ENCODE data around the gene ARHGAP44. TPM values are rescaled to one million over a fixed set of nuclear protein-coding genes. Genes with fewer than 3 reads are reported as not detected.

Gene ARHGAP44
- total and polyA plus RNA-seq, 2 donors (not counting 1 experiment from before 2014, with no cell fraction given), result 0.78 to 11.6 TPM

DNA sequence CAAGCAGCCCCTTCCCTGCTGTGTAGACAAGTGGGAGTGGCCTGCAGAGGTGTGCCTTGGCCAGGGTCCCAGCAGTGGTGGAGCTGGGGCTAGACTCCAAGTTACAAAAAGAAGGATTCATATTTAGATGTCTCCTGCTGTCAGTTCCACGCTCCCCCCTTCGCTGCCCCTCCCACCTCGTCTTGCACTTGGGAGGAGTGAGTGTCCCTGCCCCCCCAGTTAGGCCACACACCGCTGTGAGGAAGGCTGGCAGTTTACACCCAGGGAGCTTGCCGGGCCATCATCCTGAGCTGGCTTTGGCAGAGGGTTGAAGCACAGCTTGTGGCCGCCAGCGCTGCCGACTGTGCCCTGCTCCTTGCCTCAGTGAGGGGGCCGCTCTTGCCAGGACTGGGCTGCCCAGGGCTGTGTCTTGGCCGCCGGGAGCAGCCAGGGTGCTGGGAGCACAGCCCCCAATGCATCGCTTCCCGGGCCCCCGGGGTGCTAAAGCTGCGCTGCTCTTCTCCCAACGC is 184.3 kb downstream of the ARHGAP44 start:
- Histone ChIP-seq H3K27ac (ENCODE audit: low read length in 2 of 2) (no peak overlapping the region), H3K27me3 (replicated peaks in 1 of 4; ENCODE audit: control extremely low read depth in 1 of 4, control insufficient read depth in 3 of 4, insufficient read depth in 4 of 4, low read length in 3 of 4) (peaks cover 0 to 5% (median 0%) of the 10 kb centered on the region in 4 experiments), H3K9me3 (ENCODE audit: control extremely low read depth in 1 of 3, control insufficient read depth in 2 of 3, insufficient read depth in 1 of 3, low read length in 2 of 3) (no peaks in the 10 kb centered on the region), H2AFZ (ENCODE audit: insufficient read depth, low read depth, low read length, poor library complexity, severe bottlenecking) (no peak overlapping the region), H4K20me1 (ENCODE audit: control insufficient read depth, insufficient read depth, low read length, poor library complexity, severe bottlenecking) (no peaks in the 10 kb centered on the region), H3K9ac (ENCODE audit: low read length) (no peak overlapping the region), H3K4me2 (replicated peaks; ENCODE audit: low read depth, low read length, poor library complexity, severe bottlenecking) (peak overlapping the region; percentile 5), H3K4me3 (ENCODE audit: control extremely low read depth in 1 of 5, extremely low read depth in 1 of 5, insufficient read depth in 1 of 5, low read depth in 2 of 5, low read length in 4 of 5) (no peak overlapping the region), H3K4me1 (ENCODE audit: control insufficient read depth in 2 of 2, insufficient read depth in 2 of 2, low read length in 2 of 2) (no peaks in the 10 kb centered on the region), H3K36me3 (replicated peaks in 1 of 2; ENCODE audit: control extremely low read depth in 1 of 2, control insufficient read depth in 1 of 2, extremely low read depth in 1 of 2, insufficient read depth in 2 of 2, low read length in 1 of 2) (no peaks in the 10 kb centered on the region), H3K79me2 (ENCODE audit: control insufficient read depth, insufficient read depth, low read length) (no peaks in the 10 kb centered on the region)
- POLR2A ChIA-PET, result no interaction called here
- Mint-ChIP-seq H3K4me1 (peaks cover 2% of the 10 kb centered on the region), H3K27ac (no peak overlapping the region), H3K27me3 (peaks cover 22% of the 10 kb centered on the region), H3K9me3 (ENCODE audit: insufficient read depth) (no peaks in the 10 kb centered on the region), H3K4me3 (no peak overlapping the region)
- 9% methylated on average over 16 of the region's 16 CpGs for WGBS (ENCODE audit: insufficient coverage)
- intact Hi-C loops (cut with micrococcal nuclease), result no loop called here
- TF ChIP-seq, protein P1, sequence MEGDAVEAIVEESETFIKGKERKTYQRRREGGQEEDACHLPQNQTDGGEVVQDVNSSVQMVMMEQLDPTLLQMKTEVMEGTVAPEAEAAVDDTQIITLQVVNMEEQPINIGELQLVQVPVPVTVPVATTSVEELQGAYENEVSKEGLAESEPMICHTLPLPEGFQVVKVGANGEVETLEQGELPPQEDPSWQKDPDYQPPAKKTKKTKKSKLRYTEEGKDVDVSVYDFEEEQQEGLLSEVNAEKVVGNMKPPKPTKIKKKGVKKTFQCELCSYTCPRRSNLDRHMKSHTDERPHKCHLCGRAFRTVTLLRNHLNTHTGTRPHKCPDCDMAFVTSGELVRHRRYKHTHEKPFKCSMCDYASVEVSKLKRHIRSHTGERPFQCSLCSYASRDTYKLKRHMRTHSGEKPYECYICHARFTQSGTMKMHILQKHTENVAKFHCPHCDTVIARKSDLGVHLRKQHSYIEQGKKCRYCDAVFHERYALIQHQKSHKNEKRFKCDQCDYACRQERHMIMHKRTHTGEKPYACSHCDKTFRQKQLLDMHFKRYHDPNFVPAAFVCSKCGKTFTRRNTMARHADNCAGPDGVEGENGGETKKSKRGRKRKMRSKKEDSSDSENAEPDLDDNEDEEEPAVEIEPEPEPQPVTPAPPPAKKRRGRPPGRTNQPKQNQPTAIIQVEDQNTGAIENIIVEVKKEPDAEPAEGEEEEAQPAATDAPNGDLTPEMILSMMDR (IDR thresholded peaks at IDR 0.05), result no peak
- no peak for TF ChIP-seq EZH2 (IDR thresholded peaks at IDR 0.05; ENCODE audit: borderline replicate concordance, insufficient read depth, low read depth, low read length, poor library complexity, severe bottlenecking)
- ATAC-seq (ENCODE audit: low read depth) (no peak), DNase-seq (no peak)
- CTCF ChIA-PET, result no interaction called here

DNA sequence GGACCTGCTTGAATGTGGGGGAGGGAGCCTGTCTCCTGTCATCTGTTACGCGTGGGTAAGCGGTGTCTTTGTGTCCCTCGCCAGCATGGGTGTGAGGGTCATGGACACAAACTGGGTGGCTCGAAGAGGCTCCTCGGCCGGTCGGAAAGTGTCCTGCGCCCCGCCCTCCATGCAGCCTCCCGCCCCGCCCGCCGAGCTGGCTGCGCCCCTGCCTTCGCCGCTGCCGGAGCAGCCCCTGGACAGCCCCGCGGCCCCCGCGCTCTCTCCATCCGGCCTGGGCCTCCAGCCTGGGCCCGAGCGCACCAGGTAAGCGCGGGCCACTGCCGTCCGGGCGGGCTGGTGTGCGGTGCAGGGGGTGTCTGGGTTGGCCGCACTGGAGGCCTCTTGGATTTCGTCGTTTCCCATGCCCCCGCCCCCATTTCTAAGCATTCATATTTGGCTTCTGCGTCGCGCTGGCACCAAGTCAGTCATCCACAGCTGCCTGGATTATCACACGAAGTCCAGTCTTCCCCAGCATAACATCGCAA is 184.8 kb downstream of the ARHGAP44 start:
- TF ChIP-seq EZH2 (IDR thresholded peaks at IDR 0.05; ENCODE audit: borderline replicate concordance, insufficient read depth, low read depth, low read length, poor library complexity, severe bottlenecking), result no peak
- TF ChIP-seq, protein P1 (IDR thresholded peaks at IDR 0.05), result no peak
- no peak overlapping the region for H3K4me3 ChIP-seq (ENCODE audit: control extremely low read depth in 1 of 5, extremely low read depth in 1 of 5, insufficient read depth in 1 of 5, low read depth in 2 of 5, low read length in 4 of 5)
- H3K79me2 ChIP-seq (ENCODE audit: control insufficient read depth, insufficient read depth, low read length), result no peaks in the 10 kb centered on the region
- no peaks in the 10 kb centered on the region for H3K4me1 ChIP-seq (ENCODE audit: control insufficient read depth in 2 of 2, insufficient read depth in 2 of 2, low read length in 2 of 2)
- peaks cover 22% of the 10 kb centered on the region for H3K27me3 Mint-ChIP-seq
- ChIA-PET POLR2A (no interaction called here), CTCF (no interaction called here)
- H3K27ac ChIP-seq (ENCODE audit: low read length in 2 of 2), result no peak overlapping the region
- DNase-seq (no peak), ATAC-seq (ENCODE audit: low read depth) (no peak)
- H3K9ac ChIP-seq (ENCODE audit: low read length), result no peak overlapping the region
- no peaks in the 10 kb centered on the region for H3K9me3 Mint-ChIP-seq (ENCODE audit: insufficient read depth)
- peaks cover 0 to 5% (median 0%) of the 10 kb centered on the region in 4 experiments for H3K27me3 ChIP-seq (replicated peaks in 1 of 4; ENCODE audit: control extremely low read depth in 1 of 4, control insufficient read depth in 3 of 4, insufficient read depth in 4 of 4, low read length in 3 of 4)
- no peak overlapping the region for H3K4me3 Mint-ChIP-seq
- intact Hi-C loops (cut with micrococcal nuclease), result no loop called here
- no peak overlapping the region for H3K27ac Mint-ChIP-seq
- peak overlapping the region; percentile 5 for H3K4me2 ChIP-seq (replicated peaks; ENCODE audit: low read depth, low read length, poor library complexity, severe bottlenecking)
- no peak overlapping the region for H2AFZ ChIP-seq (ENCODE audit: insufficient read depth, low read depth, low read length, poor library complexity, severe bottlenecking)
- no peaks in the 10 kb centered on the region for H4K20me1 ChIP-seq (ENCODE audit: control insufficient read depth, insufficient read depth, low read length, poor library complexity, severe bottlenecking)
- H3K9me3 ChIP-seq (ENCODE audit: control extremely low read depth in 1 of 3, control insufficient read depth in 2 of 3, insufficient read depth in 1 of 3, low read length in 2 of 3), result no peaks in the 10 kb centered on the region
- WGBS (ENCODE audit: insufficient coverage), result 11% methylated on average over 40 of the region's 40 CpGs
- H3K4me1 Mint-ChIP-seq, result peaks cover 2% of the 10 kb centered on the region
- no peaks in the 10 kb centered on the region for H3K36me3 ChIP-seq (replicated peaks in 1 of 2; ENCODE audit: control extremely low read depth in 1 of 2, control insufficient read depth in 1 of 2, extremely low read depth in 1 of 2, insufficient read depth in 2 of 2, low read length in 1 of 2)

Data from B cell (primary cell).